GM12874 (cell line): ENCODE results near the gene MKKS.

Experiments used
- TF ChIP-seq, protein P1 (sequence below): IDR thresholded peaks from 2 replicates; pipeline ENCODE4 v1.5.1; 2011; ENCODE audit warnings: low read depth, mild to moderate bottlenecking, control low read depth, low read length, moderate library complexity; ENCODE audit not compliant: insufficient read depth

MKKS gene

DNA sequence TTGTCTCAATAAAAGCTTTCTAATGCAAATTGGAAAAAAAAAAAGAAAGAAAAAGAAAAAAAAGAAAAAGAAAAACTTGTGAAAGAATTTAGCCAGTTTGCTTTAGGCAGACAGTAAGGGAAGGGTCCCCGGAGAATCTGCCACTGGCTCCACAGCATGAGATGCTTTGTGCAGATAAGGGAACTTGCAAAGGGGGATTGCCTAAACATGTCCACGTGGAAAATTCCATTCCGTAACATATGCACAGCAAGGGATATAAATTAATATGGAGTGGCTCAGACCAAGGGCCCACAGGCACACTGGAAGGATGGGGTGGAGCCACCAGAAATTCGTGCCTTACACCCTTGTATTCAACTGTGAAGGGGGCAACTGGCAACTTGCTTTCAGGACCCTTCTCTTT, 45.4 kb downstream of the MKKS start:
- TF ChIP-seq, protein P1, sequence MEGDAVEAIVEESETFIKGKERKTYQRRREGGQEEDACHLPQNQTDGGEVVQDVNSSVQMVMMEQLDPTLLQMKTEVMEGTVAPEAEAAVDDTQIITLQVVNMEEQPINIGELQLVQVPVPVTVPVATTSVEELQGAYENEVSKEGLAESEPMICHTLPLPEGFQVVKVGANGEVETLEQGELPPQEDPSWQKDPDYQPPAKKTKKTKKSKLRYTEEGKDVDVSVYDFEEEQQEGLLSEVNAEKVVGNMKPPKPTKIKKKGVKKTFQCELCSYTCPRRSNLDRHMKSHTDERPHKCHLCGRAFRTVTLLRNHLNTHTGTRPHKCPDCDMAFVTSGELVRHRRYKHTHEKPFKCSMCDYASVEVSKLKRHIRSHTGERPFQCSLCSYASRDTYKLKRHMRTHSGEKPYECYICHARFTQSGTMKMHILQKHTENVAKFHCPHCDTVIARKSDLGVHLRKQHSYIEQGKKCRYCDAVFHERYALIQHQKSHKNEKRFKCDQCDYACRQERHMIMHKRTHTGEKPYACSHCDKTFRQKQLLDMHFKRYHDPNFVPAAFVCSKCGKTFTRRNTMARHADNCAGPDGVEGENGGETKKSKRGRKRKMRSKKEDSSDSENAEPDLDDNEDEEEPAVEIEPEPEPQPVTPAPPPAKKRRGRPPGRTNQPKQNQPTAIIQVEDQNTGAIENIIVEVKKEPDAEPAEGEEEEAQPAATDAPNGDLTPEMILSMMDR, result no peak

DNA sequence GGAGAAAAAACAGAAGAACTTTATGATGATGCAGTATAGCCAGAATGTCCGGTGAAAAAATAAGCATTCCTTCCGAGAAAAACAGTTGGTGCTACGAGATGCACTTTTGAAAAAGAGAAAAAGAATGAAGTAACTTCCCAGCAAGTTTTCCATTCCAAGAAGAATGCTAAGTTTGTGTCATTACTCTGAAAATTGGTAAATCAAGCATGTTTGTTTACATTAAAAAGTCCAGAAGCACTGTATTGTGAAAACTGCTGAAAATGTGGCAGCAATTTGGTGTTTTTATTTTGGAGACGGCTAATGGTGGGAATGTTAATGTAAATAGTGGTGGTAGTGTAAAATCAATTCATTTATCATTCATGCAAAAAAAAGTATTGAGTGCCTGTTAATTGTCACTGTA, 46.3 kb downstream of the MKKS start:
- TF ChIP-seq, protein P1, result no peak

DNA sequence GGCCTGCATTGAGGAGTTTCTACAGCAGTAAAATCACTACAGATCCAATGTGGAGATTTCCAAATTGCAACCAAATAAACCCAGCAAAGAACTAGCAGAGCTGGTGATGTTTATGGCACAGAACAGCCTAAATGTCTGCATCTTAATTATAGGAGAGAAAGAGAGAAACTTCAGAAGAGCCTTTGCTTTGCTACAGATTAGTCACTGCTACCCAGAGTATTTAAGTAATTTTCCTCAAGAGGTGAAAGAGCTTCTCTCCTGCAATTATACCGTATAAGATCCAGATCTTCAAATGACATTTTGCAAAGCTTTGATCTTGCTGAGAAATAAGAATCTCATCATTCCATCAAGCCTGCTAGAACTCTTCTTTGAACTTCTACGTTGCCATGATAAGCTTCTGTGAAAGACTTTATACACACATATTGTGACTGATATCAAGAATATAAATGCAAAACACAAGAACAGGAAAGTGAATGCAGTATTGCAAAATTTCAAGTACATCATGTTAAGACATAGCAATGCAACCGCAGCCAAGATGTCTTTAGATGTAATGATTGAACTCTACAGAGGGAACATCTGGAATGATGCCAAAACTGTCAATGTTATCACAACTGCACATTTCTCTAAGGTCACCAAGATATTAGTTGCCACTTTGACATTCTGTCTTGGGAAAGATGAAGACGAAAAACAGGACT, 48.0 kb downstream of the MKKS start:
- TF ChIP-seq, protein P1, result no peak

DNA sequence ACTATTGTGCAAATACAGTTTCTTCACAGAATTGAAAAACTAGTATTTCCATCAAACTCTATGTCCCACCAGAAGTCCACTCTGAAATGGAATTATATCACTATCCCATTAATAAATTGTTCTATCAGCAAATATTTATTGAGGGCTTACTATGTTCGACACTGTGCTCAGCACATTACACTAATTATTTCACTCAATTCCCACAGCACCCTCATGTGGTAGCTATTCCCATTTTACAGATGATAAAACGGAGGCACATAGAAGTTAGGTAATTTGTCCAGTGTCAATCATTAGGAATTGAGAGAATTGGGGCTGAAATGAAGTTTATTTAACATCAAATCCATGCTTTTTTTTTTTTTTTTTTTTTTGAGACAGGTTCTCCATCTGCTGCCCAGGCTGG, 52.5 kb downstream of the MKKS start:
- TF ChIP-seq, protein P1, result no peak

DNA sequence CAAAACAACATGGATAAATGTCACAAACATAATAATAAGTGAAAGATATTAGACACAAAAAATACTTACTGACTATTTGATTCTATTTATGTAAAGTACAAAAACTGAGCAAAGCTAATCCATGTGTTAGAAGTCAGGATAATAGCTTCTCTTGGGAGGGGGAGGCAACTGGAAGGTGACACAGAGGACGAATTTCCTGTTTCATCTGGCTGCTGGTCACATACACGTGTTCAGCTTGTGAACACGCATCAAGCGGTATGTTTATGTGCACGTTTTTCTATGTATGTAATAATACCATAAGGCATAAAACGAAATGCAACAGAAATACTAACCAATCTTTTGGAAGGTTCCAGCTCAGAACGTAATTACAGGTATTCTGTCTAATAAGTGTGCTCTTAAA, 54.3 kb downstream of the MKKS start:
- TF ChIP-seq, protein P1, result no peak

DNA sequence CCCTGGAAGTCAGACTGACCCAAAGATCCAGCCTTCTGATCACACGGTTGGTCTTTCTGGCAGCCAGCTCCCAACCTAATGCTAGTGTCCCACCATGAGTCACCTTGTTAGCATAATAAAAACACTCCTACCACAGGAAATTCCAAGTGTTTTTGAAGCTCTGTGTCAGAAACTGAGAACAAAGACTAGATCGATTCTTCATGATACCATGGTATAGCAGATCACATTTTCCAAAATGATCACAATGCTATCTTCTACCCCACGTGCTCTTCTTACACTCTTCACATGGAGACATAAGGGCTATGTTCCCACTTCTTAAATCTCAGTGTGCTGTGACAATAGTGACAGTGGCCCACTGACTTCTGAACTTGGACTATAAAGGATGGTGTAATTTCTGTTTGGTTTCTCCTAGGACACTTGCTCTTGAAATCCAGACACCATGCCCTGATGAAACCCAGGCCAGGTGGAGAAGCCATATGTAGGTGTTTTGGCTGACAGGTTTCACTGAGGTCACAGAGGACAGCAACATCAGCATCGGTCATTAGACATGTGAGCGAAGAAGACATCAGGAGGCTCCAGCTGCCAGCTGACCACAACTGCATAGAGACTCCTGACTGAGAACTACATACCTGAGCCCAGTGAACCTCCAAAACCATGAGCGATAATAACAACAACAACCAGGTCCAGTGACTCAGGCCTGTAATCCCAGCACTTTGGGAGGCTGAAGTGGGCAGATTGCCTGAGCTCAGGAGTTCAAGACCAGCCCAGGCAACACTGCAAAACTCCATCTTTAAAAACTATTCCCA, 57.5 kb downstream of the MKKS start:
- TF ChIP-seq, protein P1, result no peak

DNA sequence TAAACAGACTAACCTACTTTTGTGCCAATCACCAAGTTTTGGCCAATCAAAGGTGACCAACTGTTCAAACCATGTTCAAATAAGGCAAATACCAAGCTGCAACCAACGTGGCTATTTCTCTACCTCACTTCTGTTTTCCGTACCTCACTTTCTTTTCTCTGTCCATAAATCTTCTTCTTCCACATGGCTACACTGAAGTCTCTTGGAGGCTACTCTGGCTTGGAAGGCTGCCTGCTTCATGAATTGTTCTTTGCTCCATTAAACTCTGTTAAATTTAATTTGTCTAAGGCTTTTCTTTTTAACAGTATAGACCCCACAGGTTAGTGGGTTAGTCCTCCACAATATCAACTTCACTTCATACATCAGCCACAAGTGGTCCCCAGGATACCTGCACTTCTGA, 58.8 kb downstream of the MKKS start:
- TF ChIP-seq, protein P1, result no peak
